Tibial artery (tissue), 4 donors: ENCODE measurements around the gene SEPTIN7.
A peak's percentile ranks its signal among the peaks of the same experiment; 100 is the strongest.

Experiments used
- DNase-seq, 2 donors: peaks; one replicate each; pipeline ENCODE4 v3.0.0-alpha.2; 2019
- H3K27ac ChIP-seq, 2 donors: fragments of 200-600 bp; sonication (generic) in 1 of 2; 1 replicate in 1 of 2; 2 replicates in 1 of 2; pipeline ENCODE4 v1.5.1; 2018 to 2019; ENCODE audit warnings: mild to moderate bottlenecking in 1 of 2
- H3K27me3 ChIP-seq, 2 donors: fragments of 200-600 bp; sonication (generic) in 1 of 2; one replicate each; pipeline versions ENCODE4 v1.5.1 to v1.6.0; 2016 to 2019
- H3K36me3 ChIP-seq, 3 donors: fragments of 200-600 bp; sonication (generic) in 2 of 3; one replicate each; pipeline ENCODE4 v1.5.1; 2016 to 2019; ENCODE audit warnings: mild to moderate bottlenecking in 2 of 3
- H3K4me1 ChIP-seq, 4 donors: fragments of 200-600 bp; sonication (generic) in 2 of 4; 1 replicate in 3 of 4; 2 replicates in 1 of 4; pipeline ENCODE4 v1.5.1; 2016 to 2019
- H3K4me3 ChIP-seq, 2 donors: fragments of 200-600 bp; sonication (generic) in 1 of 2; 1 replicate in 1 of 2; 2 replicates in 1 of 2; pipeline ENCODE4 v1.5.1; 2018 to 2019; ENCODE audit warnings: mild to moderate bottlenecking in 2 of 2
- H3K9me3 ChIP-seq, 3 donors: fragments of 200-600 bp; sonication (generic) in 1 of 3; one replicate each; pipeline ENCODE4 v1.5.1; 2016 to 2019
- intact Hi-C: fragments of 100-400 bp; cut with DNase I; formaldehyde crosslinking; loops from one replicate; pipeline ENCODE4 v1.15.0; 2023; ENCODE audit warnings: low total_unique reads
- TF ChIP-seq, protein P1 (sequence below), 2 experiments: fragments of 200-600 bp in 1 of 2; fragments of 450-650 bp in 1 of 2; IDR thresholded peaks; one replicate each; pipeline ENCODE4 v1.5.1; 2017 to 2019; ENCODE audit warnings: antibody characterized with exemption in 2 of 2, mild to moderate bottlenecking in 1 of 2, moderate library complexity in 1 of 2

Gene SEPTIN7

DNA sequence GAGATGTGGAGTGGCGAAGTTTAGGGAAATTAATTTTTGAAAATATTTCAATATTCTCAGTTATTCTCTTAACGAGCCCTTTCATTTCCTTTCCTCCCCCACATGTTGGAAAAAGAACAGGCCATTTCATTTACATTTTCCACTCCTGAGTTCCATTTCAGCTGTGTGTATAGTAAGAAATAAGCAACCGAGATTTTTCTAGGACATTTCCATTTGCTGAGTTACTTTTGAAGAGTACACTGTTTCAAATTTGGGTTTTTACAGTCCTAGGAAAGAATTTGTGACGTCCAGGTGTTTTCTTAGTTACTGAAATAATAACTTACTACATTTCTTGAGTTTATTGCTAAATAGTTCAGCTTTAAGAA is 1.2 kb downstream of the SEPTIN7 start:
- H3K27ac ChIP-seq = peak overlapping the region; percentile 97 to 98
- intact Hi-C loops = loop anchor here (5.0 to 10.0 kb wide), 2 partner anchors 73 to 85 kb away; no protein-coding TSS in a partner anchor
- peaks cover 5 to 53% (median 27%) of the 10 kb centered on the region in 4 donors for H3K4me1 ChIP-seq
- no peaks in the 10 kb centered on the region for H3K27me3 ChIP-seq
- no peaks in the 10 kb centered on the region for H3K36me3 ChIP-seq
- DNase-seq = no peak
- TF ChIP-seq, protein P1, sequence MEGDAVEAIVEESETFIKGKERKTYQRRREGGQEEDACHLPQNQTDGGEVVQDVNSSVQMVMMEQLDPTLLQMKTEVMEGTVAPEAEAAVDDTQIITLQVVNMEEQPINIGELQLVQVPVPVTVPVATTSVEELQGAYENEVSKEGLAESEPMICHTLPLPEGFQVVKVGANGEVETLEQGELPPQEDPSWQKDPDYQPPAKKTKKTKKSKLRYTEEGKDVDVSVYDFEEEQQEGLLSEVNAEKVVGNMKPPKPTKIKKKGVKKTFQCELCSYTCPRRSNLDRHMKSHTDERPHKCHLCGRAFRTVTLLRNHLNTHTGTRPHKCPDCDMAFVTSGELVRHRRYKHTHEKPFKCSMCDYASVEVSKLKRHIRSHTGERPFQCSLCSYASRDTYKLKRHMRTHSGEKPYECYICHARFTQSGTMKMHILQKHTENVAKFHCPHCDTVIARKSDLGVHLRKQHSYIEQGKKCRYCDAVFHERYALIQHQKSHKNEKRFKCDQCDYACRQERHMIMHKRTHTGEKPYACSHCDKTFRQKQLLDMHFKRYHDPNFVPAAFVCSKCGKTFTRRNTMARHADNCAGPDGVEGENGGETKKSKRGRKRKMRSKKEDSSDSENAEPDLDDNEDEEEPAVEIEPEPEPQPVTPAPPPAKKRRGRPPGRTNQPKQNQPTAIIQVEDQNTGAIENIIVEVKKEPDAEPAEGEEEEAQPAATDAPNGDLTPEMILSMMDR (IDR thresholded peaks at IDR 0.05) = no peak
- H3K9me3 ChIP-seq = no peaks in the 10 kb centered on the region
- H3K4me3 ChIP-seq = peak overlapping the region; percentile 94 to 96

DNA sequence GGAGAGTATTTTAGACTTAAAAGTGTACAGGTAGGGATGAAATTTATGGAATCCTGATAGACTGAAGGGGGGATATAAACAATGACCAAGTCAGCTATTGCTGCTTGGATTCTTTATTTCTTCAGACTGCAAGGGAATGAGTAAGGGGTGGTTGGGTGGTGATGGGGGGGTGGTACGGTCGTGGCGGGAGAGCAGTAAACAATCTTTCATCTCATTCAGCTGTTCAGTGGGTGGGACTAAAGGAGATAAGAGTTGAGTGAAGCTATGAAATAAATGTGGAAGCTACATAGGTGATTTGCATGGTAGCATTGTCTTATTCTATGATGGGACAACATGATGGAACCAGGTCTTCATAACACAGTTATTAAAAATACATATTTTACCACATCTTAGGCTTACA is 1.8 kb downstream of the SEPTIN7 start:
- DNase-seq = no peak
- Histone ChIP-seq H3K27ac (peak overlapping the region; percentile 97 to 98), H3K4me1 (peaks cover 5 to 58% (median 27%) of the 10 kb centered on the region in 4 donors), H3K4me3 (peak overlapping the region; percentile 94 to 96), H3K9me3 (no peaks in the 10 kb centered on the region), H3K27me3 (no peaks in the 10 kb centered on the region), H3K36me3 (no peaks in the 10 kb centered on the region)
- TF ChIP-seq, protein P1 (IDR thresholded peaks at IDR 0.05) = no peak
- intact Hi-C loops = loop anchor here (5.0 to 10.0 kb wide), 2 partner anchors 72 to 85 kb away; no protein-coding TSS in a partner anchor

DNA sequence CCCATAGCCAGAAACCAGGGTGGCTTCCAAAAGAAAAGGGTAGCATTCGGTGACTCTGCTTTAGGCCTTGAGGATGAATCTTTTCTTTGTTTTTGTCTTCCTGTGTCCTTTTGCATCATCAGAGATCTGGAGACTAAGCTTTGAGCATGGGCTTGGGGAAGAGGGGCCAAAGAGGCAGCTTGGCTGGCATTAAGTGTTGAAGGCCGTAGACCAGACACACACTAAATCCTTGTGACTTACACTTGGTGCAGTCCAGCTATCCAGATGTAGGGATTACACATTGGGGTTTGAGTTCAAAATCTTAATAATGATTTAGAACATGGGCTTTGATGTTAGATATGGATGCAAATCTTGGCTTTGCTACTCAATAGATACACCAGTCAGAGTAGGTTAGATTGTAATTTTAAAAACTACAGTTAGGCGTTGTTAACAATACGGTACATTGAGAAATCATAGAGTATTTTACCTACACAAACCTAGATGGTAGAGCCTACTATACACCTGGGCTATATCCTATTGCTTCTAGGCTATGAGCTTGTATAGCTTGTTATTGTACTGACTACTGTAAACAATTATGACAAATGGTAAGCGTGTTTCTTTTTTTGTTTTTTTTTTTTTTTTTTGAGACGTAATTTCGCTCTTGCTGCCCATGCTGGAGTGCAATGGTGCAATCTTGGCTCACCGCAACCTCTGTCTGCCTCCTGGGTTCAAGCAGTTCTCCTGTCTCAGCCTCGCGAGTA is 3.5 kb downstream of the SEPTIN7 start:
- peak overlapping the region; percentile 97 to 98 for H3K27ac ChIP-seq
- H3K36me3 ChIP-seq = no peaks in the 10 kb centered on the region
- intact Hi-C loops = loop anchor here (5.0 to 10.0 kb wide), 2 partner anchors 70 to 87 kb away; no protein-coding TSS in a partner anchor
- peaks cover 5 to 75% (median 27%) of the 10 kb centered on the region in 4 donors for H3K4me1 ChIP-seq
- H3K4me3 ChIP-seq = no peak overlapping the region
- TF ChIP-seq, protein P1 (IDR thresholded peaks at IDR 0.05) = no peak
- H3K27me3 ChIP-seq = no peaks in the 10 kb centered on the region
- H3K9me3 ChIP-seq = no peaks in the 10 kb centered on the region
- no peak for DNase-seq

DNA sequence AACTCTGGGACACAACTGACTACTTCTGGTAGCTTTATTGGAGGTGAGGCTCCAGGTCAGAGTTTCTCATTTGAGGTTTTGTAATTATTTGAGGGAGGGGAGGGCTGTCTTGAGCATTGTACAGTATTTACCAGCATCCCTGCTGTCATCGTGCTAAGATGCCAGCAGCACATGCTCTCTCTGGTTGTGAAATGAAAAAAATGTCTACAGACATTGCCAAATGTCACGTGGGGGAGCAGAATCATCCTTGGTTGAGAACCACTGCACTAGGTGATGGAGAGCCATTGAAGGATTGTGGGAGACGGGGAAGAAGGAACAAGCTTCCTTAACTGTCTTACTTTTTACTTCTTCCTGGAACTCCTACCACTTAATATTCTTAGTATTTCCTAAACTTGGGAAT is 5.0 kb downstream of the SEPTIN7 start:
- TF ChIP-seq, protein P1 (IDR thresholded peaks at IDR 0.05) = no peak
- H3K27me3 ChIP-seq = no peaks in the 10 kb centered on the region
- H3K4me3 ChIP-seq = no peak overlapping the region
- H3K27ac ChIP-seq = peak overlapping the region in 1 of 2 donors; percentile 19
- intact Hi-C loops = loop anchor here (10.0 kb wide), 1 partner anchor 69 kb away; no protein-coding TSS in a partner anchor
- no peaks in the 10 kb centered on the region for H3K9me3 ChIP-seq
- no peak for DNase-seq
- H3K4me1 ChIP-seq = peaks cover under 1 to 86% (median 27%) of the 10 kb centered on the region in 4 donors
- no peaks in the 10 kb centered on the region for H3K36me3 ChIP-seq

DNA sequence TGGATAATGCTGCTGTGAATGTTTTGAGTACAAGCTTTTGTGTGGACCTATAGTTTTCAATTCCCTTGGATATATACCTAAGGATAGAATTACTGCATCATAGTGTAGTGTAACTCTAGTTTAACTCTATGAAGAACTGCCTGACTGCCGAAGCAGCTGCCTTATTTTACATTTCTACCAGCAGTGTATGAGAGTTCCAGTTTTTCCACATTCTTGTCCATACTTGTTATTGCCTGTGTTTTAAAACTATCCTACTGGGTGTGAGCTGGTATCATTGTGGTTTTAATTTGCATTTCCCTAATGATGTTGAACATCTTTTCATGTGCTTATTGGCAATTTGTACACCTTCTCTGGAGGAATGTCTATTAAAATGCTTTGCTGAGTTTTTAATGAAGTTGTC is 15.7 kb downstream of the SEPTIN7 start:
- H3K36me3 ChIP-seq = no peaks in the 10 kb centered on the region
- H3K4me3 ChIP-seq = no peak overlapping the region
- TF ChIP-seq, protein P1 (IDR thresholded peaks at IDR 0.05) = no peak
- no peak for DNase-seq
- intact Hi-C loops = no loop called here
- no peak overlapping the region for H3K27ac ChIP-seq
- H3K9me3 ChIP-seq = peaks cover 0 to 5% (median 0%) of the 10 kb centered on the region in 3 donors
- no peaks in the 10 kb centered on the region for H3K27me3 ChIP-seq
- H3K4me1 ChIP-seq = peaks cover 0 to 32% (median 11%) of the 10 kb centered on the region in 4 donors
